ENCODE data around the gene MAB21L1. TPM values are rescaled to one million over a fixed set of nuclear protein-coding genes. Genes with fewer than 3 reads are reported as not detected.

The MAB21L1 gene
- total and polyA plus RNA-seq, 2 donors (not counting 1 experiment from before 2014, with no cell fraction given): not detected

DNA sequence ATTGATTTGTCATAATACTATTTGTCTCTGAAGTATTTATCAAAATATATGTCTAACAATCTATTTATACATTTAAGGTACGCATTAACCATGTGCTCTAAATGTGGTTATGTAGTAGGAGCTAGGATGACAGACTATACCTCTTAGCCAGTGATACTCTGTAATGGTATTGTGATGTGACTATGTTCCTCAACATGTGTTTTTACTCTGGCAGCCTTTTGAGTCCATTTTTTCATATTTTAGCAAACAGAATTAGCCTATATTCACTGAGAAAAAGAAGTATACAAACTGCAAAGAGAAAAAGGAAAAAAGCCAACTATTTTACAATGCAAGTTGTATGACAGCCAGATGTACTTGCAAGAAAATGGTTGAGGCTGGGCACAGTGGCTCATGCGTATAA, 26.7 kb downstream of the MAB21L1 start:
- no peaks in the 10 kb centered on the region for H4K20me1 ChIP-seq (ENCODE audit: control insufficient read depth, insufficient read depth, low read length, poor library complexity, severe bottlenecking)
- POLR2A ChIA-PET: no interaction called here
- no peaks in the 10 kb centered on the region for H3K27me3 Mint-ChIP-seq
- no peak overlapping the region for H3K27ac Mint-ChIP-seq
- H3K4me3 Mint-ChIP-seq: no peak overlapping the region
- no peak overlapping the region for H3K4me3 ChIP-seq (ENCODE audit: control extremely low read depth in 1 of 5, extremely low read depth in 1 of 5, insufficient read depth in 1 of 5, low read depth in 2 of 5, low read length in 4 of 5)
- no peak overlapping the region for H3K9ac ChIP-seq (ENCODE audit: low read length)
- H3K27ac ChIP-seq (ENCODE audit: low read length in 2 of 2): no peak overlapping the region
- no peaks in the 10 kb centered on the region for H3K4me1 Mint-ChIP-seq
- no peaks in the 10 kb centered on the region for H3K4me1 ChIP-seq (ENCODE audit: control insufficient read depth in 2 of 2, insufficient read depth in 2 of 2, low read length in 2 of 2)
- intact Hi-C loops (cut with micrococcal nuclease): no loop called here
- no CpG with 5 or more reads among the region's 2 CpGs for WGBS (ENCODE audit: insufficient coverage)
- H3K79me2 ChIP-seq (ENCODE audit: control insufficient read depth, insufficient read depth, low read length): no peaks in the 10 kb centered on the region
- no peak for DNase-seq
- H3K27me3 ChIP-seq (replicated peaks in 1 of 4; ENCODE audit: control extremely low read depth in 1 of 4, control insufficient read depth in 3 of 4, insufficient read depth in 4 of 4, low read length in 3 of 4): no peaks in the 10 kb centered on the region
- H3K4me2 ChIP-seq (replicated peaks; ENCODE audit: low read depth, low read length, poor library complexity, severe bottlenecking): no peak overlapping the region
- H3K9me3 ChIP-seq (ENCODE audit: control extremely low read depth in 1 of 3, control insufficient read depth in 2 of 3, insufficient read depth in 1 of 3, low read length in 2 of 3): no peaks in the 10 kb centered on the region
- no peaks in the 10 kb centered on the region for H3K36me3 ChIP-seq (replicated peaks in 1 of 2; ENCODE audit: control extremely low read depth in 1 of 2, control insufficient read depth in 1 of 2, extremely low read depth in 1 of 2, insufficient read depth in 2 of 2, low read length in 1 of 2)
- TF ChIP-seq, protein P1, sequence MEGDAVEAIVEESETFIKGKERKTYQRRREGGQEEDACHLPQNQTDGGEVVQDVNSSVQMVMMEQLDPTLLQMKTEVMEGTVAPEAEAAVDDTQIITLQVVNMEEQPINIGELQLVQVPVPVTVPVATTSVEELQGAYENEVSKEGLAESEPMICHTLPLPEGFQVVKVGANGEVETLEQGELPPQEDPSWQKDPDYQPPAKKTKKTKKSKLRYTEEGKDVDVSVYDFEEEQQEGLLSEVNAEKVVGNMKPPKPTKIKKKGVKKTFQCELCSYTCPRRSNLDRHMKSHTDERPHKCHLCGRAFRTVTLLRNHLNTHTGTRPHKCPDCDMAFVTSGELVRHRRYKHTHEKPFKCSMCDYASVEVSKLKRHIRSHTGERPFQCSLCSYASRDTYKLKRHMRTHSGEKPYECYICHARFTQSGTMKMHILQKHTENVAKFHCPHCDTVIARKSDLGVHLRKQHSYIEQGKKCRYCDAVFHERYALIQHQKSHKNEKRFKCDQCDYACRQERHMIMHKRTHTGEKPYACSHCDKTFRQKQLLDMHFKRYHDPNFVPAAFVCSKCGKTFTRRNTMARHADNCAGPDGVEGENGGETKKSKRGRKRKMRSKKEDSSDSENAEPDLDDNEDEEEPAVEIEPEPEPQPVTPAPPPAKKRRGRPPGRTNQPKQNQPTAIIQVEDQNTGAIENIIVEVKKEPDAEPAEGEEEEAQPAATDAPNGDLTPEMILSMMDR (IDR thresholded peaks at IDR 0.05): no peak
- no peak for TF ChIP-seq EZH2 (IDR thresholded peaks at IDR 0.05; ENCODE audit: borderline replicate concordance, insufficient read depth, low read depth, low read length, poor library complexity, severe bottlenecking)
- ATAC-seq (ENCODE audit: low read depth): no peak
- no peaks in the 10 kb centered on the region for H3K9me3 Mint-ChIP-seq (ENCODE audit: insufficient read depth)
- H2AFZ ChIP-seq (ENCODE audit: insufficient read depth, low read depth, low read length, poor library complexity, severe bottlenecking): no peak overlapping the region
- CTCF ChIA-PET: no interaction called here

- TF ChIP-seq EZH2 (IDR thresholded peaks at IDR 0.05; ENCODE audit: borderline replicate concordance, insufficient read depth, low read depth, low read length, poor library complexity, severe bottlenecking): no peak
- Histone ChIP-seq H3K27me3 (replicated peaks in 1 of 4; ENCODE audit: control extremely low read depth in 1 of 4, control insufficient read depth in 3 of 4, insufficient read depth in 4 of 4, low read length in 3 of 4) (no peaks in the 10 kb centered on the region), H2AFZ (ENCODE audit: insufficient read depth, low read depth, low read length, poor library complexity, severe bottlenecking) (no peak overlapping the region), H3K4me3 (ENCODE audit: control extremely low read depth in 1 of 5, extremely low read depth in 1 of 5, insufficient read depth in 1 of 5, low read depth in 2 of 5, low read length in 4 of 5) (no peak overlapping the region), H3K36me3 (replicated peaks in 1 of 2; ENCODE audit: control extremely low read depth in 1 of 2, control insufficient read depth in 1 of 2, extremely low read depth in 1 of 2, insufficient read depth in 2 of 2, low read length in 1 of 2) (no peaks in the 10 kb centered on the region), H3K9ac (ENCODE audit: low read length) (no peak overlapping the region), H4K20me1 (ENCODE audit: control insufficient read depth, insufficient read depth, low read length, poor library complexity, severe bottlenecking) (no peaks in the 10 kb centered on the region), H3K79me2 (ENCODE audit: control insufficient read depth, insufficient read depth, low read length) (no peaks in the 10 kb centered on the region), H3K9me3 (ENCODE audit: control extremely low read depth in 1 of 3, control insufficient read depth in 2 of 3, insufficient read depth in 1 of 3, low read length in 2 of 3) (no peaks in the 10 kb centered on the region), H3K4me1 (ENCODE audit: control insufficient read depth in 2 of 2, insufficient read depth in 2 of 2, low read length in 2 of 2) (no peaks in the 10 kb centered on the region), H3K27ac (ENCODE audit: low read length in 2 of 2) (no peak overlapping the region), H3K4me2 (replicated peaks; ENCODE audit: low read depth, low read length, poor library complexity, severe bottlenecking) (no peak overlapping the region)
- ChIA-PET CTCF (no interaction called here), POLR2A (no interaction called here)
- H3K27ac Mint-ChIP-seq: no peak overlapping the region
- no peak overlapping the region for H3K4me3 Mint-ChIP-seq
- no peaks in the 10 kb centered on the region for H3K27me3 Mint-ChIP-seq
- 91% methylated on average over 1 of the region's 1 CpG for WGBS (ENCODE audit: insufficient coverage)
- DNase-seq (no peak), ATAC-seq (ENCODE audit: low read depth) (no peak)
- intact Hi-C loops (cut with micrococcal nuclease): no loop called here
- no peaks in the 10 kb centered on the region for H3K9me3 Mint-ChIP-seq (ENCODE audit: insufficient read depth)
- no peaks in the 10 kb centered on the region for H3K4me1 Mint-ChIP-seq
Measured at GRCh38 chr13:35448465-35448864, 28.0 kb downstream of the MAB21L1 start.
